Neural cell (in vitro differentiated cells): ENCODE results near the gene SLC7A8. TPM values are rescaled to one million over a fixed set of nuclear protein-coding genes. Genes with fewer than 3 reads are reported as not detected.

Source experiments
- H2AFZ ChIP-seq: fragments of 200-600, 300-800 bp; sonication (generic), shearing (Covaris generic); 2 replicates; pipeline ENCODE4 v1.6.0; 2014; ENCODE audit warnings: low read depth, mild to moderate bottlenecking, antibody characterized with exemption, low read length, moderate library complexity
- H3F3A ChIP-seq: fragments of 200-600 bp; shearing (Covaris generic); 2 replicates; pipeline ENCODE4 v1.6.1; 2016; ENCODE audit warnings: mild to moderate bottlenecking, moderate library complexity, mixed read lengths, antibody characterized with exemption, low read length; ENCODE audit not compliant: insufficient read depth, poor library complexity, severe bottlenecking
- H3K27ac ChIP-seq: fragments of 200-600, 300-800 bp; sonication (generic), shearing (Covaris generic); 2 replicates; pipeline ENCODE4 v1.5.1; 2014; ENCODE audit warnings: mild to moderate bottlenecking, low read length, moderate library complexity
- H3K27me3 ChIP-seq: fragments of 300-800, 200-600 bp; sonication (generic), shearing (Covaris generic); 2 replicates; pipeline ENCODE4 v1.6.0; 2014; ENCODE audit warnings: mild to moderate bottlenecking, low read depth, low read length, moderate library complexity; ENCODE audit not compliant: insufficient read depth
- H3K36me3 ChIP-seq: fragments of 300-800, 200-600 bp; sonication (generic), shearing (Covaris generic); 2 replicates; pipeline ENCODE4 v1.5.1; 2014; ENCODE audit warnings: mild to moderate bottlenecking, antibody characterized with exemption, low read length, moderate library complexity; ENCODE audit not compliant: insufficient read depth
- H3K4me2 ChIP-seq: fragments of 300-800, 200-600 bp; sonication (generic), shearing (Covaris generic); 2 replicates; pipeline ENCODE4 v1.6.0; 2014; ENCODE audit warnings: mild to moderate bottlenecking, low read length
- H3K4me3 ChIP-seq: fragments of 300-800, 200-600 bp; sonication (generic), shearing (Covaris generic); 2 replicates; pipeline ENCODE4 v1.5.1; 2014; ENCODE audit warnings: mild to moderate bottlenecking, low read length, moderate library complexity
- H3K79me2 ChIP-seq: fragments of 200-600 bp; shearing (Covaris generic); replicated peaks from 2 replicates; pipeline ENCODE4 v1.6.0; 2014; ENCODE audit warnings: mild to moderate bottlenecking, low read length, moderate library complexity; ENCODE audit not compliant: insufficient read depth
- H3K9ac ChIP-seq: fragments of 300-800, 200-600 bp; sonication (generic), shearing (Covaris generic); 2 replicates; pipeline ENCODE4 v1.6.1; 2016; ENCODE audit warnings: mild to moderate bottlenecking, low read length, mixed read lengths
- H3K9me2 ChIP-seq: fragments of 200-600 bp; shearing (Covaris generic); 2 replicates; pipeline ENCODE4 v1.6.1; 2016; ENCODE audit warnings: mild to moderate bottlenecking, low read length, mixed read lengths; ENCODE audit not compliant: insufficient read depth
- H3K9me3 ChIP-seq: fragments of 200-600, 300-800 bp; sonication (generic), shearing (Covaris generic); 2 replicates; pipeline ENCODE4 v1.6.1; 2016; ENCODE audit warnings: mild to moderate bottlenecking, mixed run types, low read length, moderate library complexity, mixed read lengths
- H4K20me1 ChIP-seq: fragments of 200-600 bp; shearing (Covaris generic); 2 replicates; pipeline ENCODE4 v1.6.1; 2016; ENCODE audit warnings: mild to moderate bottlenecking, mixed run types; ENCODE audit not compliant: insufficient read depth
- EP300 ChIP-seq: fragments of 450-650 bp; conservative IDR thresholded peaks from 2 replicates; pipeline ENCODE4 v1.6.1; 2014; ENCODE audit warnings: antibody characterized with exemption, mild to moderate bottlenecking, moderate library complexity; ENCODE audit not compliant: poor library complexity, severe bottlenecking
- EZH2 ChIP-seq: fragments of 200-600, 300-800 bp; shearing (Covaris generic), sonication (generic); IDR thresholded peaks from 2 replicates; pipeline ENCODE4 v1.6.1; 2014; ENCODE audit warnings: antibody characterized with exemption, low read length, borderline replicate concordance, mild to moderate bottlenecking; ENCODE audit not compliant: insufficient read depth, poor library complexity, severe bottlenecking
- MXI1 ChIP-seq: fragments of 450-650 bp; conservative IDR thresholded peaks from 2 replicates; pipeline ENCODE4 v1.6.1; 2014; ENCODE audit warnings: antibody characterized with exemption, mild to moderate bottlenecking; ENCODE audit not compliant: poor library complexity, severe bottlenecking
- POLR2AphosphoS5 ChIP-seq: IDR thresholded peaks from 2 replicates; pipeline ENCODE4 v1.6.1; 2012
- RAD21 ChIP-seq: fragments of 450-650 bp; conservative IDR thresholded peaks from 2 replicates; pipeline ENCODE4 v1.6.1; 2014; ENCODE audit warnings: antibody characterized with exemption, mild to moderate bottlenecking, moderate library complexity
- SMC3 ChIP-seq: fragments of 450-650 bp; conservative IDR thresholded peaks from 2 replicates; pipeline ENCODE4 v1.6.1; 2014; ENCODE audit warnings: antibody characterized with exemption, mild to moderate bottlenecking, moderate library complexity; ENCODE audit not compliant: poor library complexity
- TAF1 ChIP-seq: IDR thresholded peaks from 2 replicates; pipeline ENCODE4 v1.6.1; 2012; ENCODE audit warnings: low read depth
- polyA plus RNA-seq: library from polyadenylated mRNA; depleted of rRNA; stranded (reverse); fragments of >200 nt; gene quantifications from 2 replicates; pipeline ENCODE4 v1.2.3, GENCODE V29; 2014
- TF ChIP-seq, protein P1 (sequence below): fragments of 450-650 bp; IDR thresholded peaks from 2 replicates; pipeline ENCODE4 v1.5.1; 2014; ENCODE audit warnings: antibody characterized with exemption, mild to moderate bottlenecking, moderate library complexity; ENCODE audit not compliant: poor library complexity, severe bottlenecking
- TF ChIP-seq, protein P2 (sequence below): IDR thresholded peaks from 2 replicates; pipeline ENCODE4 v1.6.1; 2012; ENCODE audit warnings: borderline replicate concordance

SLC7A8 gene
- polyA plus RNA-seq, 1 donor from 2014 or later: 0.21 TPM

DNA sequence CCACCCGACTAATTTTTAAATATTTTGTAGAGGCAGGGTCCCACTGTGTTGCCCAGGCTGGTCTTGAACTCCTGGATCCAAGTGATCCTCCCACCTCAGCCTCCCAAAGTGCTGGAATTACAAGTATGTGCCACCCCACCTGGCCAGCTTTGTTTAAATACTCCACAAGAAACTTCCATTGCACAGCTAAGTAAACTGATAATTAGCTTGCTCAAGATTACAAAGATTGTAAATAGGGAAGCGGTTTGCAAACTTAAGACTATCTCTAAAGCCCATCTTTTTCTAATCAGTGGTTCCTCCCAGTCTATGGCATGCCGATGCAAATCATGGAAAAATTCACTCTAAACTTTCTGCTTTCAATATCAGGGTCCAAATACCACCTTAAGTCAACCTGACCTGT, 9.7 kb downstream of the SLC7A8 start:
- no peak for TF ChIP-seq RAD21
- no peak for TF ChIP-seq SMC3
- TF ChIP-seq TAF1: no peak
- TF ChIP-seq, protein P1, sequence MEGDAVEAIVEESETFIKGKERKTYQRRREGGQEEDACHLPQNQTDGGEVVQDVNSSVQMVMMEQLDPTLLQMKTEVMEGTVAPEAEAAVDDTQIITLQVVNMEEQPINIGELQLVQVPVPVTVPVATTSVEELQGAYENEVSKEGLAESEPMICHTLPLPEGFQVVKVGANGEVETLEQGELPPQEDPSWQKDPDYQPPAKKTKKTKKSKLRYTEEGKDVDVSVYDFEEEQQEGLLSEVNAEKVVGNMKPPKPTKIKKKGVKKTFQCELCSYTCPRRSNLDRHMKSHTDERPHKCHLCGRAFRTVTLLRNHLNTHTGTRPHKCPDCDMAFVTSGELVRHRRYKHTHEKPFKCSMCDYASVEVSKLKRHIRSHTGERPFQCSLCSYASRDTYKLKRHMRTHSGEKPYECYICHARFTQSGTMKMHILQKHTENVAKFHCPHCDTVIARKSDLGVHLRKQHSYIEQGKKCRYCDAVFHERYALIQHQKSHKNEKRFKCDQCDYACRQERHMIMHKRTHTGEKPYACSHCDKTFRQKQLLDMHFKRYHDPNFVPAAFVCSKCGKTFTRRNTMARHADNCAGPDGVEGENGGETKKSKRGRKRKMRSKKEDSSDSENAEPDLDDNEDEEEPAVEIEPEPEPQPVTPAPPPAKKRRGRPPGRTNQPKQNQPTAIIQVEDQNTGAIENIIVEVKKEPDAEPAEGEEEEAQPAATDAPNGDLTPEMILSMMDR: no peak
- no peak for TF ChIP-seq POLR2AphosphoS5
- TF ChIP-seq, protein P2, sequence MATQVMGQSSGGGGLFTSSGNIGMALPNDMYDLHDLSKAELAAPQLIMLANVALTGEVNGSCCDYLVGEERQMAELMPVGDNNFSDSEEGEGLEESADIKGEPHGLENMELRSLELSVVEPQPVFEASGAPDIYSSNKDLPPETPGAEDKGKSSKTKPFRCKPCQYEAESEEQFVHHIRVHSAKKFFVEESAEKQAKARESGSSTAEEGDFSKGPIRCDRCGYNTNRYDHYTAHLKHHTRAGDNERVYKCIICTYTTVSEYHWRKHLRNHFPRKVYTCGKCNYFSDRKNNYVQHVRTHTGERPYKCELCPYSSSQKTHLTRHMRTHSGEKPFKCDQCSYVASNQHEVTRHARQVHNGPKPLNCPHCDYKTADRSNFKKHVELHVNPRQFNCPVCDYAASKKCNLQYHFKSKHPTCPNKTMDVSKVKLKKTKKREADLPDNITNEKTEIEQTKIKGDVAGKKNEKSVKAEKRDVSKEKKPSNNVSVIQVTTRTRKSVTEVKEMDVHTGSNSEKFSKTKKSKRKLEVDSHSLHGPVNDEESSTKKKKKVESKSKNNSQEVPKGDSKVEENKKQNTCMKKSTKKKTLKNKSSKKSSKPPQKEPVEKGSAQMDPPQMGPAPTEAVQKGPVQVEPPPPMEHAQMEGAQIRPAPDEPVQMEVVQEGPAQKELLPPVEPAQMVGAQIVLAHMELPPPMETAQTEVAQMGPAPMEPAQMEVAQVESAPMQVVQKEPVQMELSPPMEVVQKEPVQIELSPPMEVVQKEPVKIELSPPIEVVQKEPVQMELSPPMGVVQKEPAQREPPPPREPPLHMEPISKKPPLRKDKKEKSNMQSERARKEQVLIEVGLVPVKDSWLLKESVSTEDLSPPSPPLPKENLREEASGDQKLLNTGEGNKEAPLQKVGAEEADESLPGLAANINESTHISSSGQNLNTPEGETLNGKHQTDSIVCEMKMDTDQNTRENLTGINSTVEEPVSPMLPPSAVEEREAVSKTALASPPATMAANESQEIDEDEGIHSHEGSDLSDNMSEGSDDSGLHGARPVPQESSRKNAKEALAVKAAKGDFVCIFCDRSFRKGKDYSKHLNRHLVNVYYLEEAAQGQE: no peak
- no peak for TF ChIP-seq EP300
- no peak for TF ChIP-seq EZH2
- TF ChIP-seq MXI1: no peak
- peak overlapping the region; percentile 41 for H3K4me3 ChIP-seq
- H3K9me2 ChIP-seq: no peaks in the 10 kb centered on the region
- no peaks in the 10 kb centered on the region for H4K20me1 ChIP-seq
- H3K4me2 ChIP-seq: no peak overlapping the region
- peak overlapping the region; percentile 48 for H2AFZ ChIP-seq
- H3K9ac ChIP-seq: peak overlapping the region; percentile 55
- H3K27me3 ChIP-seq: no peaks in the 10 kb centered on the region
- no peaks in the 10 kb centered on the region for H3K9me3 ChIP-seq
- no peaks in the 10 kb centered on the region for H3K79me2 ChIP-seq
- H3K36me3 ChIP-seq: no peaks in the 10 kb centered on the region
- H3F3A ChIP-seq: no peaks in the 10 kb centered on the region
- H3K27ac ChIP-seq: peak overlapping the region; percentile 66

DNA sequence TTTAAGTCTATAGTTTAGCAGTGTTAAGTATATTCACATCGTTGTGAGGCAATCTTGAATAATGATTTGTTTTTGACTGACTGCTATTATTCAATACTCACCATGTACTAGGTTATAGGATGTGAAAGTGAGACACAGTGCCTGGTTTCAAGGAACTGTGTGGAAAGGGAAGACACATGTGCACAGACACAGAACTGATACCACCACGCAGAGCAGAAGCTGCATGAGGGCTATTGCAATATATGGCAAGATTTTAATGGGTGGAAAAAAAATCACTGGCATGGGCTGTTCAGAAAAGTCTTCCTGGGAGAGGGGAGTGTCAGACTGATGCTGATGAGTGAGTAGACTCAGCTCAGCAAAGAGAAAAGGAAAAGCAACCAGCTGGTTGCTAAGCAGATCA, 10.4 kb downstream of the SLC7A8 start:
- Histone ChIP-seq H3K4me2 (no peak overlapping the region), H3K27ac (no peak overlapping the region), H3K27me3 (no peaks in the 10 kb centered on the region), H3K9ac (no peak overlapping the region), H2AFZ (no peak overlapping the region), H3K4me3 (no peak overlapping the region), H3F3A (no peaks in the 10 kb centered on the region), H3K9me3 (no peaks in the 10 kb centered on the region), H3K36me3 (no peaks in the 10 kb centered on the region), H3K79me2 (no peaks in the 10 kb centered on the region), H4K20me1 (no peaks in the 10 kb centered on the region), H3K9me2 (no peaks in the 10 kb centered on the region)
- TF ChIP-seq RAD21 (no peak), SMC3 (no peak), EP300 (no peak), MXI1 (no peak), EZH2 (no peak), TAF1 (no peak)
- TF ChIP-seq, protein P2: no peak
